Measurements from ENCODE around the gene ITFG1.

ITFG1 gene

GRCh38 chr16:47136099-47136842 lies 324.6 kb downstream of the ITFG1 start:
- Histone ChIP-seq H4K20me1 (ENCODE audit: insufficient read depth, low read length, poor library complexity, severe bottlenecking) (no peaks in the 10 kb centered on the region), H3K9me2 (replicated peaks; ENCODE audit: low read depth, low read length) (no peaks in the 10 kb centered on the region), H3K9me3 (ENCODE audit: insufficient read depth, low read depth, low read length) (no peaks in the 10 kb centered on the region), H3K79me2 (ENCODE audit: insufficient read depth, low read length) (no peaks in the 10 kb centered on the region), H3K4me1 (ENCODE audit: insufficient read depth, low read length, poor library complexity, severe bottlenecking) (peaks cover 15% of the 10 kb centered on the region), H3K4me2 (ENCODE audit: low read depth, low read length, poor library complexity, severe bottlenecking) (no peak overlapping the region), H2AFZ (ENCODE audit: low read length) (no peak overlapping the region; the same call in 1 of the 2 replicates), H3K36me3 (ENCODE audit: insufficient read depth, low read length) (no peaks in the 10 kb centered on the region), H3K4me3 (ENCODE audit: low read length, poor library complexity, severe bottlenecking) (no peak overlapping the region), H3K9ac (ENCODE audit: low read depth, low read length, poor library complexity, severe bottlenecking) (no peak overlapping the region), H3F3A (ENCODE audit: low read depth) (no peaks in the 10 kb centered on the region), H3K27me3 (ENCODE audit: insufficient read depth, low read length, poor library complexity, severe bottlenecking) (no peaks in the 10 kb centered on the region)
- TF ChIP-seq CTCF (conservative IDR thresholded peaks at IDR 0.05; ENCODE audit: low read length), result no peak

GRCh38 chr16:47134550-47134949 lies 326.3 kb downstream of the ITFG1 start:
- H3K4me3 ChIP-seq (ENCODE audit: low read length, poor library complexity, severe bottlenecking), result no peak overlapping the region
- H4K20me1 ChIP-seq (ENCODE audit: insufficient read depth, low read length, poor library complexity, severe bottlenecking), result no peaks in the 10 kb centered on the region
- H3K9me3 ChIP-seq (ENCODE audit: insufficient read depth, low read depth, low read length), result no peaks in the 10 kb centered on the region
- TF ChIP-seq EZH2phosphoT487 (IDR thresholded peaks at IDR 0.05; ENCODE audit: borderline replicate concordance), result no peak
- TF ChIP-seq CTCF (conservative IDR thresholded peaks at IDR 0.05; ENCODE audit: low read length), result no peak
- H3K4me2 ChIP-seq (ENCODE audit: low read depth, low read length, poor library complexity, severe bottlenecking), result no peak overlapping the region
- H3K79me2 ChIP-seq (ENCODE audit: insufficient read depth, low read length), result no peaks in the 10 kb centered on the region
- peaks cover 22% of the 10 kb centered on the region for H3K4me1 ChIP-seq (ENCODE audit: insufficient read depth, low read length, poor library complexity, severe bottlenecking)
- no peak overlapping the region for H3K9ac ChIP-seq (ENCODE audit: low read depth, low read length, poor library complexity, severe bottlenecking)
- no peaks in the 10 kb centered on the region for H3K9me2 ChIP-seq (replicated peaks; ENCODE audit: low read depth, low read length)
- H3K36me3 ChIP-seq (ENCODE audit: insufficient read depth, low read length), result no peaks in the 10 kb centered on the region
- no peaks in the 10 kb centered on the region for H3F3A ChIP-seq (ENCODE audit: low read depth)
- no peaks in the 10 kb centered on the region for H3K27me3 ChIP-seq (ENCODE audit: insufficient read depth, low read length, poor library complexity, severe bottlenecking)
- H2AFZ ChIP-seq (ENCODE audit: low read length), result no peak overlapping the region

- no peaks in the 10 kb centered on the region for H3K9me2 ChIP-seq (replicated peaks; ENCODE audit: low read depth, low read length)
- no peak overlapping the region for H3K4me3 ChIP-seq (ENCODE audit: low read length, poor library complexity, severe bottlenecking)
- no peak overlapping the region for H2AFZ ChIP-seq (ENCODE audit: low read length)
- no peaks in the 10 kb centered on the region for H3K9me3 ChIP-seq (ENCODE audit: insufficient read depth, low read depth, low read length)
- no peak overlapping the region for H3K4me2 ChIP-seq (ENCODE audit: low read depth, low read length, poor library complexity, severe bottlenecking)
- no peaks in the 10 kb centered on the region for H3K79me2 ChIP-seq (ENCODE audit: insufficient read depth, low read length)
- H3K9ac ChIP-seq (ENCODE audit: low read depth, low read length, poor library complexity, severe bottlenecking), result no peak overlapping the region
- TF ChIP-seq CTCF (conservative IDR thresholded peaks at IDR 0.05; ENCODE audit: low read length) (peak; percentile 51), EZH2phosphoT487 (IDR thresholded peaks at IDR 0.05; ENCODE audit: borderline replicate concordance) (no peak)
- H3K27me3 ChIP-seq (ENCODE audit: insufficient read depth, low read length, poor library complexity, severe bottlenecking), result no peaks in the 10 kb centered on the region
- H3F3A ChIP-seq (ENCODE audit: low read depth), result no peaks in the 10 kb centered on the region
- no peaks in the 10 kb centered on the region for H4K20me1 ChIP-seq (ENCODE audit: insufficient read depth, low read length, poor library complexity, severe bottlenecking)
- peaks cover 25% of the 10 kb centered on the region for H3K4me1 ChIP-seq (ENCODE audit: insufficient read depth, low read length, poor library complexity, severe bottlenecking)
- H3K36me3 ChIP-seq (ENCODE audit: insufficient read depth, low read length), result no peaks in the 10 kb centered on the region
Observed at GRCh38 chr16:47132308-47132707, 328.6 kb downstream of the ITFG1 start.

Data from Loucy (cell line).